ENCODE data around the gene GPATCH1. TPM values are rescaled to one million over a fixed set of nuclear protein-coding genes. Genes with fewer than 3 reads are reported as not detected.
"Not testable (repeated sequence)": the region's sequence is repeated elsewhere in the genome, so short reads cannot be mapped to it uniquely, and the experiment has no call there.

Gene GPATCH1
- total and polyA plus RNA-seq, 10 of the 15 experiments (the other 5 are each of a cell fraction or from before 2014, with no cell fraction given) = 4.5 to 9.6 (median 7.2) TPM

GRCh38 chr19:33125929-33126388 lies 45.0 kb downstream of the GPATCH1 start (continued):
- TF ChIP-seq IRF5 (IDR thresholded peaks at IDR 0.05; ENCODE audit: borderline replicate concordance) (no peak), YY1 (IDR thresholded peaks at IDR 0.05; ENCODE audit: low read depth, low read length) (peak; percentile 76; the same call in 1 of the 2 replicates), NFYA (IDR thresholded peaks at IDR 0.05; ENCODE audit: borderline replicate concordance, low read depth, low read length) (no peak), MEF2A (IDR thresholded peaks at IDR 0.05; ENCODE audit: insufficient read depth, low read depth, low read length) (no peak), SMC3 (IDR thresholded peaks at IDR 0.05; ENCODE audit: borderline replicate concordance, low read length) (peak; percentile 66), ATF7 (IDR thresholded peaks at IDR 0.05; ENCODE audit: low read depth) (no peak), TARDBP (IDR thresholded peaks at IDR 0.05; ENCODE audit: borderline replicate concordance) (no peak), IKZF2 (IDR thresholded peaks at IDR 0.05) (no peak), ZNF207 (IDR thresholded peaks at IDR 0.05; ENCODE audit: borderline replicate concordance) (no peak), ELK1 (IDR thresholded peaks at IDR 0.05; ENCODE audit: low read depth, low read length) (no peak), GATAD2B (conservative IDR thresholded peaks at IDR 0.05; ENCODE audit: low read depth) (no peak), PAX8 (IDR thresholded peaks at IDR 0.05) (no peak), EZH2 (IDR thresholded peaks at IDR 0.05; ENCODE audit: borderline replicate concordance, control insufficient read depth, low read depth, low read length) (no peak), CHD2 (IDR thresholded peaks at IDR 0.05; ENCODE audit: borderline replicate concordance, low read depth, low read length) (no peak), ZNF274 (IDR thresholded peaks at IDR 0.05; ENCODE audit: insufficient read depth, insufficient read length) (no peak), SKIL (IDR thresholded peaks at IDR 0.05; ENCODE audit: low read depth, poor library complexity, severe bottlenecking) (no peak), NRF1 (conservative IDR thresholded peaks at IDR 0.05; ENCODE audit: low read depth, low read length) (no peak), FOS (IDR thresholded peaks at IDR 0.05; ENCODE audit: borderline replicate concordance, extremely low read depth, insufficient read length) (no peak)

- DNase-seq (ENCODE audit: low read depth, low spot score); H3K9ac ChIP-seq (ENCODE audit: control insufficient read depth, insufficient read depth, low read length); H3K27ac ChIP-seq (ENCODE audit: control insufficient read depth, insufficient read depth); H3K79me2 ChIP-seq (ENCODE audit: control insufficient read depth, insufficient read depth, low read length); H2AFZ ChIP-seq (ENCODE audit: control insufficient read depth, low read depth, low read length); ATAC-seq; H3K4me3 ChIP-seq; FAIRE-seq; H3K4me2 ChIP-seq (ENCODE audit: control insufficient read depth, insufficient read depth); H3K27me3 ChIP-seq (replicated peaks in 1 of 2; ENCODE audit: control insufficient read depth in 2 of 2, insufficient read depth in 2 of 2, low read length in 1 of 2); H3K9me3 ChIP-seq (replicated peaks; ENCODE audit: control insufficient read depth, insufficient read depth, low read length); H3K4me1 ChIP-seq (ENCODE audit: control insufficient read depth, insufficient read depth, low read length); H4K20me1 ChIP-seq (ENCODE audit: control insufficient read depth, insufficient read depth); H3K36me3 ChIP-seq (ENCODE audit: control insufficient read depth in 2 of 2, insufficient read depth in 2 of 2, low read length in 1 of 2); BruUV-seq (replicated peaks); in situ Hi-C loops (cut with MboI); POLR2A ChIA-PET: not testable (repeated sequence)
- ChIA-PET CTCF (interaction anchor here (0.7 to 5.1 kb wide), 5 partner anchors 29 to 248 kb away, joined by 3 to 51 read pairs (median 4); no protein-coding TSS in a partner anchor), RAD21 (ENCODE audit: unreplicated experiment) (interaction anchor here (1.5 to 1.9 kb wide), 2 partner anchors 10 to 58 kb away, joined by 3 to 12 read pairs; no protein-coding TSS in a partner anchor), SMC1A (ENCODE audit: uncharacterized antibody, unreplicated experiment) (interaction anchor here (1.4 to 2.6 kb wide), 2 partner anchors 50 to 57 kb away, joined by 6 to 8 read pairs; no protein-coding TSS in a partner anchor)
- intact Hi-C loops (cut with micrococcal nuclease; ENCODE audit: unreplicated experiment) = loop anchor here (5.0 kb wide), 2 partner anchors 51 to 281 kb away; no protein-coding TSS in a partner anchor
- WGBS (ENCODE audit: insufficient coverage, insufficient replicate concordance, low lambda C conversion rate, missing lambda C conversion rate) = 89% methylated on average over 8 of the region's 8 CpGs
Measured at GRCh38 chr19:33126712-33127111, 45.7 kb downstream of the GPATCH1 start.
